PC-9 (cell line): ENCODE measurements around the gene WDR88.

ENCODE experiments used
- CTCF ChIP-seq: fragments of 200-600 bp; sonication (generic); conservative IDR thresholded peaks from 2 replicates; pipeline ENCODE4 v1.6.1; 2017; ENCODE audit warnings: mixed run types, antibody characterized with exemption, mild to moderate bottlenecking, moderate library complexity
- EZH2 ChIP-seq: fragments of 200-600 bp; sonication (generic); IDR thresholded peaks from 2 replicates; pipeline ENCODE4 v1.8.0; 2017; ENCODE audit warnings: antibody characterized with exemption, low read depth

DNA sequence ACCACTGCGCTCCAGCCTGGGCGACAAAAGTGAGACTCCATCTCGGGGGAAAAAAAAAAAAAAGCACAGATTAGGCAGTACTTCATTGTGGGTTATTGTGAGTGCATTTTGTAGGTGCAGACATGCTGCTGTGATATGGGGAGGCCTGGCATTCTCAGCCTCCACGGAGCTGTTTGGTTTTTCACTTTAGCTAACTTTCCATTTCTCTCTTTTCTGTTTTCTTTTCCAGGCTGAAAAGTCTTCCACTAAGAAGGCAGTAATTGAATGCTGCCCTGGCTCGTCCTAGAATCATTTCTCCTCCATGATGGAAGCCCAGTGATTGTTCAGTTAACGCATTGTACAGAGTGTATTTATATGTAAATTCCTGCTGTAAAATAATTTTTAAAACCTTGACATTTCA, 2.0 kb upstream of the WDR88 start:
- TF ChIP-seq CTCF (no peak), EZH2 (no peak)
